ENCODE measurements around the gene LINGO1. TPM values are rescaled to one million over a fixed set of nuclear protein-coding genes. Genes with fewer than 3 reads are reported as not detected.
A peak's percentile ranks its signal among the peaks of the same experiment; 100 is the strongest.

Gene LINGO1
- polyA plus RNA-seq, 1 of the 3 experiments (the other 2 are of a cell fraction) = 0.56 TPM

GRCh38 chr15:77571181-77571580 lies 61.5 kb downstream of the LINGO1 start:
- Histone ChIP-seq H3K36me3 (replicated peaks in 1 of 2; ENCODE audit: control insufficient read depth in 1 of 2, insufficient read depth in 2 of 2, low read length in 1 of 2) (no peaks in the 10 kb centered on the region), H4K20me1 (ENCODE audit: insufficient read depth) (no peaks in the 10 kb centered on the region), H3K4me3 (ENCODE audit: low read depth in 2 of 2, low read length in 1 of 2) (no peak overlapping the region), H3K9ac (no peak overlapping the region), H3K27me3 (ENCODE audit: insufficient read depth) (no peaks in the 10 kb centered on the region; the same call in 1 of the 2 replicates), H3K4me1 (ENCODE audit: control insufficient read depth in 1 of 2, insufficient read depth in 2 of 2, low read depth in 1 of 2, low read length in 1 of 2) (peaks cover 0 to 22% of the 10 kb centered on the region in 2 experiments; a peak in 1 of 4 replicates), H3K9me3 (no peaks in the 10 kb centered on the region), H3K4me2 (no peak overlapping the region), H2AFZ (ENCODE audit: low read depth) (no peak overlapping the region), H3F3A (replicated peaks; ENCODE audit: insufficient read depth) (no peaks in the 10 kb centered on the region), H3K79me2 (ENCODE audit: insufficient read depth) (no peaks in the 10 kb centered on the region), H3K27ac (ENCODE audit: low read depth in 2 of 2, low read length in 1 of 2) (no peak overlapping the region), H3K9me2 (no peaks in the 10 kb centered on the region)
- WGBS (ENCODE audit: low lambda C conversion rate) = 56% methylated on average over 4 of the region's 6 CpGs
- TF ChIP-seq PBX3 (IDR thresholded peaks at IDR 0.05) = no peak
- TF ChIP-seq MXI1 (IDR thresholded peaks at IDR 0.05; ENCODE audit: low read depth, low read length) = no peak
- TF ChIP-seq GABPA (IDR thresholded peaks at IDR 0.05; ENCODE audit: low read depth) = no peak
- TF ChIP-seq FOSL2 (IDR thresholded peaks at IDR 0.05; ENCODE audit: borderline replicate concordance, low read depth) = no peak
- no peak for TF ChIP-seq YY1 (IDR thresholded peaks at IDR 0.05; ENCODE audit: low read depth)
- TF ChIP-seq GATA2 (CRISPR knock-in tag; IDR thresholded peaks at IDR 0.05) = no peak
- no peak for TF ChIP-seq RXRA (IDR thresholded peaks at IDR 0.05; ENCODE audit: borderline replicate concordance, low read depth)
- TF ChIP-seq ZBTB33 (IDR thresholded peaks at IDR 0.05; ENCODE audit: borderline replicate concordance, low read depth) = no peak
- DNase-seq = no peak
- POLR2A ChIA-PET = interaction anchor here (0.6 kb wide), 1 partner anchor 21 kb away, joined by 3 read pairs; no protein-coding TSS in a partner anchor
- CTCF ChIA-PET = interaction anchor here (1.3 kb wide), 1 partner anchor 28 kb away, joined by 4 read pairs; no protein-coding TSS in a partner anchor

GRCh38 chr15:77569729-77570125 lies 63.0 kb downstream of the LINGO1 start:
- 63% methylated on average over 6 of the region's 6 CpGs for WGBS (ENCODE audit: low lambda C conversion rate)
- CTCF ChIA-PET = interaction anchor here (1.2 to 4.2 kb wide), 4 partner anchors 13 to 62 kb away, joined by 3 to 21 read pairs (median 4); no protein-coding TSS in a partner anchor
- no peaks in the 10 kb centered on the region for H4K20me1 ChIP-seq (ENCODE audit: insufficient read depth)
- H3K9me2 ChIP-seq = no peaks in the 10 kb centered on the region
- POLR2A ChIA-PET = no interaction called here
- no peak overlapping the region for H3K9ac ChIP-seq
- H3K27ac ChIP-seq (ENCODE audit: low read depth in 2 of 2, low read length in 1 of 2) = no peak overlapping the region; a peak in 1 of 4 replicates
- H3K36me3 ChIP-seq (replicated peaks in 1 of 2; ENCODE audit: control insufficient read depth in 1 of 2, insufficient read depth in 2 of 2, low read length in 1 of 2) = no peaks in the 10 kb centered on the region
- no peaks in the 10 kb centered on the region for H3K27me3 ChIP-seq (ENCODE audit: insufficient read depth)
- no peaks in the 10 kb centered on the region for H3K9me3 ChIP-seq
- peaks cover 0 to 22% of the 10 kb centered on the region in 2 experiments; a peak in 1 of 4 replicates for H3K4me1 ChIP-seq (ENCODE audit: control insufficient read depth in 1 of 2, insufficient read depth in 2 of 2, low read depth in 1 of 2, low read length in 1 of 2)
- no peak overlapping the region for H3K4me2 ChIP-seq
- no peaks in the 10 kb centered on the region for H3F3A ChIP-seq (replicated peaks; ENCODE audit: insufficient read depth)
- H3K79me2 ChIP-seq (ENCODE audit: insufficient read depth) = no peaks in the 10 kb centered on the region
- H2AFZ ChIP-seq (ENCODE audit: low read depth) = no peak overlapping the region
- DNase-seq = peak; percentile 55
- no peak overlapping the region for H3K4me3 ChIP-seq (ENCODE audit: low read depth in 2 of 2, low read length in 1 of 2)
- TF ChIP-seq IRF3 (IDR thresholded peaks at IDR 0.05; ENCODE audit: low read depth, low read length) (no peak), PBX3 (IDR thresholded peaks at IDR 0.05) (no peak), SMC3 (IDR thresholded peaks at IDR 0.05; ENCODE audit: low read depth, low read length) (no peak), TEAD4 (IDR thresholded peaks at IDR 0.05; ENCODE audit: borderline replicate concordance, insufficient read depth) (no peak), NFIC (IDR thresholded peaks at IDR 0.05; ENCODE audit: borderline replicate concordance) (no peak), JUND (IDR thresholded peaks at IDR 0.05) (no peak)

Data from SK-N-SH (cell line).